Stimulated activated CD8-positive, alpha-beta memory T cell treated with anti-CD3 and anti-CD28 coated beads, Interleukin-4, amount 100 ng/mL, for 4 hours (primary cell): Measurements from ENCODE around the gene ZNF407.

Source experiments
- DNase-seq, 2 donors: peaks; one replicate each; pipeline ENCODE4 v3.0.0-alpha.2; 2020; ENCODE audit warnings: low read depth in 2 of 2, low spot score in 1 of 2

Gene ZNF407

DNA sequence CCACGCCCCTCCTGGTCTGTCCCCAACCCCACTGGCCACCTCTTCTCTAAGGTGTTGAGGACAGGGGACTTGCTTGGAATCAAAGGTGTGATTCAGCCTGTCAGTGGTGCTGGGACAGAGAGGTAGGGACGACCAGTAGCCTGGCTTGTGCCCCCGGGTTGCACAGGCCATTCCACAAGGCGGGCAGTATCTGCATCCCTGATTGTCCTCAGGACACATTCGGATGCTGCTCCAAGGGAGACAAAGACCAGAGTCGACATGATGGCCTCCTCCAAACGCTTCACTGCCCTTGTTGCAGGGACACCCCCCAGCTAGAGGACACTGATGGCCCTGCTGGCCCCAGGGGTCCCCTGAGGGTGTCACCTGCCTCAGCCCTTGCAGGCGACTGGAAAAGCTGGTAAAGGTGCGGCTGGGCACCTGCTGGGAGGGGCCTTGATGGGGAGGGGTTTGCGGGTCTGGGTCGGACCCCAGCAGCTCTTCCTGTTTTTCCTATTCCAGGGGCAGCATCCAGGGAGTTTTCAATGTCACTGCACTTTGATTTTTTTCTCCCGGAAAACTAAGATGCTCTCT lies 513.3 kb downstream of the ZNF407 start:
- DNase-seq, result no peak

DNA sequence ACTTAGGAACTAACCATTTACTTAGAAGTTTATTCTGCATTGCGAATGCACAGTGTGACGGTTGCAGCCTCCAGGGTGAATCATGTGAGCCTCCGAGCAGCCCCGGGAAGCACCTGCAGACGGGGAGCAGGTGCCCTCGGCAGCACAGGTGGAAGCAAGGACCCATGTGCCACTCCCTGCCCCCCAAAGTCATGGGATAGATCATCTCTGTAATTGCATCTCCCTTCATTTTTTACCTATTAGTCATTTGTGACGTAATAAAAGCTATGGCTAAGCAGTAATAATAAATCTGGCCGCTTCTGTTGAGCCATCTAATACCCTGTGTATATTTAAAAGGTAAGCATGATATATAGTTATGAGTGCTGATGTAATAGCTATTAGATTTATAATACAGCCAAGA lies 514.1 kb downstream of the ZNF407 start:
- no peak for DNase-seq

GRCh38 chr18:75112186-75113096 lies 514.8 kb downstream of the ZNF407 start:
- DNase-seq, result no peak

DNA sequence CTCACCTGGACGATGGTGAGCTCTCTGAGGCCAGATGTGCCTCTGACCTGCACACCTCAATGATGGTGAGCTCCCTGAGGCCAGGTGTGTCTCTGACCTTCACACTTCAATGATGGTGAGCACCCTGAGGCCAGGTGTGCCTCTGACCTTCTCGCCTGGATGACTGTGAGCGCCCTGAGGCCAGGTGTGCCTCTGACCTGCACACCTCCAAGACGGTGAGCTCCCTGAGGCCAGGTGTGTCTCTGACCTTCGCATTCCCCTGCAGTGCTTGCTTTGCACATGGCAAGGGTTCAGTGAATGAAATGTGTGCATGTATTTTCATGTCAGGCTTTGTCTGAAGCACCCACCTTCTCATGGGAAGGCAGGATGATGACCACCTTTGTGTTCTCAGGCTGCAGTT lies 515.8 kb downstream of the ZNF407 start:
- DNase-seq, result no peak

- no peak for DNase-seq
Observed at GRCh38 chr18:75114231-75114764, 516.6 kb downstream of the ZNF407 start.
